IPS-15b (cell line): ENCODE data around the gene KCTD21.

Experiments
- H3K27me3 ChIP-seq: one replicate; pipeline ENCODE4 v1.6.1; 2013; ENCODE audit warnings: low read length; ENCODE audit not compliant: control insufficient read depth, insufficient read depth
- H3K36me3 ChIP-seq: one replicate; pipeline ENCODE4 v1.6.1; 2013; ENCODE audit warnings: low read length; ENCODE audit not compliant: control insufficient read depth, insufficient read depth
- H3K4me1 ChIP-seq: one replicate; pipeline ENCODE4 v1.6.1; 2013; ENCODE audit warnings: mild to moderate bottlenecking, low read length; ENCODE audit not compliant: control insufficient read depth, insufficient read depth
- H3K4me3 ChIP-seq: one replicate; pipeline ENCODE4 v1.5.1; 2013; ENCODE audit warnings: low read depth, low read length
- H3K9ac ChIP-seq: one replicate; pipeline ENCODE4 v1.6.1; 2013; ENCODE audit warnings: low read depth, mild to moderate bottlenecking, low read length
- H3K9me3 ChIP-seq: one replicate; pipeline ENCODE4 v1.6.1; 2013; ENCODE audit warnings: mild to moderate bottlenecking, low read length; ENCODE audit not compliant: control insufficient read depth, insufficient read depth

KCTD21 gene

GRCh38 chr11:78205691-78206090, 17.3 kb upstream of the KCTD21 start:
- Histone ChIP-seq H3K4me3 (no peak overlapping the region), H3K9ac (no peak overlapping the region), H3K27me3 (no peaks in the 10 kb centered on the region), H3K9me3 (no peaks in the 10 kb centered on the region), H3K4me1 (no peaks in the 10 kb centered on the region), H3K36me3 (peaks cover 5% of the 10 kb centered on the region)

DNA sequence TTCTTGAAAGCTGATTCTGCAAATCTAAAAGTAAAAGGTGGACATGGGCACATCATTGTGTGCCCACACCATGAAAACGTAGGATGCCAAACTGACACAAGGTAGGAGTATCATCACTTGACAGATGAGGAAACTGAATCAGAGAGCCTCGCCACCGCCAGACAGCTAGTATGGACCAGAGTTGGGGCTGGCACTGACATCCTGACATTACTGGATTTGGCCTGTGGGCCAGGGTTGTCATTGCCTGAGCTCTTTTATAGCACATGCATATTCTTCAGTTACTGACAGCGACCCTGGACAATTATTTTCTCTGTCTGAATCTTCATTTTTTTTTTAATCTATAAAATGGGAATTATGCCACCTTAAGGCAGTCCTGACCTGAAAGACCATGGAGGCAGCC, 16.8 kb upstream of the KCTD21 start:
- no peak overlapping the region for H3K9ac ChIP-seq
- H3K4me1 ChIP-seq = no peaks in the 10 kb centered on the region
- no peak overlapping the region for H3K4me3 ChIP-seq
- H3K36me3 ChIP-seq = peaks cover 3% of the 10 kb centered on the region
- H3K27me3 ChIP-seq = no peaks in the 10 kb centered on the region
- H3K9me3 ChIP-seq = no peaks in the 10 kb centered on the region

GRCh38 chr11:78203184-78203583, 14.8 kb upstream of the KCTD21 start:
- Histone ChIP-seq H3K36me3 (peaks cover 2% of the 10 kb centered on the region), H3K9me3 (no peaks in the 10 kb centered on the region), H3K9ac (no peak overlapping the region), H3K27me3 (no peaks in the 10 kb centered on the region), H3K4me1 (no peaks in the 10 kb centered on the region), H3K4me3 (no peak overlapping the region)

- Histone ChIP-seq H3K9ac (no peak overlapping the region), H3K4me3 (no peak overlapping the region), H3K27me3 (no peaks in the 10 kb centered on the region), H3K36me3 (peaks cover 2% of the 10 kb centered on the region), H3K9me3 (no peaks in the 10 kb centered on the region), H3K4me1 (no peaks in the 10 kb centered on the region)
These were observed 14.3 kb upstream of the KCTD21 start for GRCh38 chr11:78202733-78203167.

- H3K9ac ChIP-seq = no peak overlapping the region
- H3K36me3 ChIP-seq = peaks cover 2% of the 10 kb centered on the region
- H3K4me1 ChIP-seq = no peaks in the 10 kb centered on the region
- H3K4me3 ChIP-seq = no peak overlapping the region
- H3K9me3 ChIP-seq = no peaks in the 10 kb centered on the region
- no peaks in the 10 kb centered on the region for H3K27me3 ChIP-seq
These were observed 12.8 kb upstream of the KCTD21 start for GRCh38 chr11:78201096-78201818.

GRCh38 chr11:78200553-78200952, 12.1 kb upstream of the KCTD21 start:
- Histone ChIP-seq H3K27me3 (no peaks in the 10 kb centered on the region), H3K9me3 (no peaks in the 10 kb centered on the region), H3K9ac (no peak overlapping the region)

DNA sequence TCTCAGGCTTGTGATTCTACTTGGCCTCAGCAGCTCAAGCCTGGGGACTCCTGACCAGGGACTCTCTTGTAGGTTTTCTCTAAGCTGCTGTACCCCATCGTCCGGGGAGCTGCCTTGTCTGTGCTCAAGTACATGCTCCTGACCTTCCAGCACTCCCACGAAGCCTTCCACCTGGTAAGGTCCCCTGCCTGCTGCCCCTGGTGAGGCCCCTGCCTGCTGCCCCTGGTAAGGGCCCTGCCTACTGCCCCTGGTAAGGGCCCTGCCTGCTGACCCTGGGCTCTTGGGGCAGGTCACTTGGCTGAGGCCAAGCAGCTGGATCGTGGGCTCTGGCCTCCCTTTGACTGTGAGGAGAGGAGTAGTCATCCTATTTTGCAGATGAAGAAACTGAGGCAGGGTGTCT, 11.6 kb upstream of the KCTD21 start:
- no peaks in the 10 kb centered on the region for H3K27me3 ChIP-seq

More at GRCh38 chr11:78200553-78200952, 12.1 kb upstream of the KCTD21 start:
- Histone ChIP-seq H3K4me3 (no peak overlapping the region), H3K36me3 (peaks cover 2% of the 10 kb centered on the region), H3K4me1 (no peaks in the 10 kb centered on the region)

GRCh38 chr11:78199653-78200015, 11.2 kb upstream of the KCTD21 start:
- no peak overlapping the region for H3K4me3 ChIP-seq
- H3K4me1 ChIP-seq = no peaks in the 10 kb centered on the region
- H3K36me3 ChIP-seq = no peaks in the 10 kb centered on the region
- no peak overlapping the region for H3K9ac ChIP-seq
- H3K27me3 ChIP-seq = no peaks in the 10 kb centered on the region
- no peaks in the 10 kb centered on the region for H3K9me3 ChIP-seq

More for the DNA sequence above, 11.6 kb upstream of the KCTD21 start:
- H3K4me3 ChIP-seq = no peak overlapping the region
- no peaks in the 10 kb centered on the region for H3K36me3 ChIP-seq
- no peaks in the 10 kb centered on the region for H3K9me3 ChIP-seq
- H3K4me1 ChIP-seq = no peaks in the 10 kb centered on the region
- no peak overlapping the region for H3K9ac ChIP-seq

DNA sequence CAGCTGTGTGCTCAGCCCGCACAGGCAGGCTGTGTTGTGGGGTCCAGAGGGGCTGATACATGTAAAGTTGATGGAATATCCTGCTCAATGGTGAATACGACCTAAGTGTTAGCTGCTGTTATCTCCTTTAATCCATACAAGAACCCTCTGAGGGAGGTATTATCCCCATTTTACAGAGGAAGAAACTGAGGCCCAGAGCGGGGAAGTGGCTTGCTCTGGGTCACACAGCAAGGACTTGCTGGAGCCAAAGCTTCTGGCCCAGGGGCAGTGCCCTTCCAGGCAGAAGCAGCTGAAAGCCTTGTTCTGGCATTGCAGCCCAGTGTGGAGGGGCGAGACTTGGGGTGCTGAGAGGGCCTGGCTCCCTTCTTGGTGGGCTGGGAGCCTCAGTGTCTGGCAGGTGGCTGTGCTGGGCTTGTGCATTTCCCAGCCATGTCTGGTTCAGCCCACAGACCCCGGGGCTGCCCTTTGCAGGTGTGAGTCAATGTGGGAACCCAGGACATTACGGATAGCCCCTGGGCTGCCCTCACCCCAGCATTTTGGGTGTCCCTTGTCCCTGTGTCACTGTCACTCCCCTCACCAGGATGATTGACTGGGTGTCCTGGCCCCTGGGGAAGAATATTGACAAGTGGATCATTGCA, 10.7 kb upstream of the KCTD21 start:
- no peak overlapping the region for H3K4me3 ChIP-seq
- H3K4me1 ChIP-seq = no peaks in the 10 kb centered on the region
- no peak overlapping the region for H3K9ac ChIP-seq
- H3K36me3 ChIP-seq = no peaks in the 10 kb centered on the region
- no peaks in the 10 kb centered on the region for H3K27me3 ChIP-seq
- H3K9me3 ChIP-seq = no peaks in the 10 kb centered on the region

DNA sequence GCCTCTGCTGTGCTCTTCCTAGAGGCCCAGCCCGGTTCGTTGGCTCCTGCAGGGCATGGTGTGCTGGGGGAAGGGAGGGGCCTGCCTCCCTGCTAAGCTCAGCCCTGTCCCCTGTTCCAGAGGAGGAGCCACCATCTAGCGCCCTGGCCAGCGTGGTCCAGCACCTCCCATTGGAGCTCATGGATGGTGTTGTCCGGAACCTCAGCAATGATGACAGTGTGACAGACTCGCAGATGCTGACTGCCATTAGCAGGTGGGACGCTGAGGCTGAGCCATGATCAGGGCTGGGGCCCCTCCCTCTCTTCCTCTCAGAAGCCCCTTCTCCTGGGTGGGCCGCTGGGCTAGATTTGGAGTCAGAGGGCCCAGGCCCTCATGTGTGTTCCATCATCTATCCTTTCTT, 9.4 kb upstream of the KCTD21 start:
- no peaks in the 10 kb centered on the region for H3K4me1 ChIP-seq
- H3K36me3 ChIP-seq = no peaks in the 10 kb centered on the region

GRCh38 chr11:78196661-78197091, 8.2 kb upstream of the KCTD21 start:
- H3K4me3 ChIP-seq = no peak overlapping the region
- no peaks in the 10 kb centered on the region for H3K27me3 ChIP-seq
- H3K9me3 ChIP-seq = no peaks in the 10 kb centered on the region
- H3K4me1 ChIP-seq = no peaks in the 10 kb centered on the region
- H3K9ac ChIP-seq = no peak overlapping the region
- H3K36me3 ChIP-seq = no peaks in the 10 kb centered on the region

More for the DNA sequence above, 9.4 kb upstream of the KCTD21 start:
- Histone ChIP-seq H3K27me3 (no peaks in the 10 kb centered on the region), H3K9me3 (no peaks in the 10 kb centered on the region), H3K4me3 (no peak overlapping the region), H3K9ac (no peak overlapping the region)

DNA sequence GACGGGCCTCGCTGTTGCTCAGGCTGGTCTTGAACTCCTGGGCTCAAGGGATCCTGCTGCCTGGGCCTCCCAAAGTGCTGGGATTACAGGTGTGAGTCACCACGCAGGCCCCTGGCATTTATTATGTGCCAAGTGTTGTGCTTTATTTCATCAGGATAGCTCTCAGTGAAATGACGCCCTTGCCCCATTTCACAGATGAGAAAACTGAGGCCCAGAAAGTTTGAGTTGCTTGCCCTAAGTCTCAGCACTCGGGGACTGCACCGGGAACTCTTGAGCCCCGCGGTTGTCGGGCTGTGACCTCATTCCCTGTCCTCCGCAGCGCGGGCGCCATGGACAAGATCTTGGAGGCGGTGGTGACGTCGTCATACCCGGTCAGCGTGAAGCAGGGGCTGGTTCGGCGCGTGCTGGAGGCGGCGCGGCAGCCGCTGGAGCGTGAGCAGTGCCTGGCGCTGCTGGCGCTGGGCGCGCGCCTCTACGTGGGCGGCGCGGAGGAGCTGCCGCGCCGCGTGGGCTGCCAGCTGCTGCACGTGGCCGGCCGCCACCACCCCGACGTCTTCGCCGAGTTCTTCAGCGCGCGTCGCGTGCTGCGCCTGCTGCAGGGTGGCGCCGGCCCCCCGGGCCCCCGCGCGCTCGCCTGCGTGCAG, 7.6 kb upstream of the KCTD21 start:
- H3K4me1 ChIP-seq = no peaks in the 10 kb centered on the region
- no peaks in the 10 kb centered on the region for H3K9me3 ChIP-seq
- no peak overlapping the region for H3K4me3 ChIP-seq
- no peaks in the 10 kb centered on the region for H3K27me3 ChIP-seq
- no peaks in the 10 kb centered on the region for H3K36me3 ChIP-seq
- no peak overlapping the region for H3K9ac ChIP-seq
